Measurements from ENCODE around the gene MKKS. TPM values are rescaled to one million over a fixed set of nuclear protein-coding genes. Genes with fewer than 3 reads are reported as not detected.

Gene MKKS
- total RNA-seq, 1 experiment from 2014 or later, result 8.8 TPM

Other genes with a start within 250 kb of the MKKS start
- not detected in 2 replicates for gene SNAP25, start 215.4 kb downstream of the MKKS start, total RNA-seq (2014; rRNA removed; shearing (Covaris generic))
- gene SLX4IP, start 1.1 kb upstream of the MKKS start, total RNA-seq (2014; rRNA removed; shearing (Covaris generic)), result 1.0 and 2.7 TPM in 2 replicates
- 0.06 TPM in 1 of 2 replicates, not detected in the other for gene JAG1, start 239.8 kb upstream of the MKKS start, total RNA-seq (2014; rRNA removed; shearing (Covaris generic))